GM12872 (cell line): ENCODE measurements around the gene UBE2F.

Source experiments
- CTCF ChIP-seq: IDR thresholded peaks from 3 replicates; pipeline ENCODE4 v1.5.1; 2011; ENCODE audit warnings: low read depth, mild to moderate bottlenecking, low read length, moderate library complexity; ENCODE audit not compliant: insufficient read depth

UBE2F gene

GRCh38 chr2:237962432-237963084 is 4.3 kb upstream of the UBE2F start:
- TF ChIP-seq CTCF = no peak

- no peak for TF ChIP-seq CTCF
Observed at GRCh38 chr2:237964194-237964577, 2.6 kb upstream of the UBE2F start.

GRCh38 chr2:237964578-237965404 is 2.0 kb upstream of the UBE2F start:
- TF ChIP-seq CTCF = no peak

- TF ChIP-seq CTCF = no peak
Observed at GRCh38 chr2:237966250-237966564, 607 bp upstream of the UBE2F start.

- no peak for TF ChIP-seq CTCF
Observed at GRCh38 chr2:237967463-237967951, 693 bp downstream of the UBE2F start.

GRCh38 chr2:237968048-237968862 is 1.4 kb downstream of the UBE2F start:
- TF ChIP-seq CTCF = peak; percentile 30; the same call in 1 of the 3 replicates

GRCh38 chr2:237971661-237972060 is 4.8 kb downstream of the UBE2F start:
- TF ChIP-seq CTCF = no peak
